HepG2 (cell line): ENCODE data around the gene MICAL3. TPM values are rescaled to one million over a fixed set of nuclear protein-coding genes. Genes with fewer than 3 reads are reported as not detected.

Experiments used
- BRD4 ChIP-seq: sonication (generic); formaldehyde crosslinking; IDR thresholded peaks from 2 replicates; pipeline ENCODE4 v1.4.0; 2020; ENCODE audit warnings: missing genetic modification reagents
- ELK4 ChIP-seq: sonication (generic); formaldehyde crosslinking; IDR thresholded peaks from 2 replicates; pipeline ENCODE4 v1.9.0; 2021; ENCODE audit warnings: missing genetic modification reagents, borderline replicate concordance
- FOSL1 ChIP-seq: sonication (generic); formaldehyde crosslinking; IDR thresholded peaks from 2 replicates; pipeline ENCODE4 v1.9.0; 2021; ENCODE audit warnings: missing genetic modification reagents, borderline replicate concordance
- HIC2 ChIP-seq: sonication (generic); formaldehyde crosslinking; IDR thresholded peaks from 2 replicates; pipeline ENCODE4 v1.9.0; 2022; ENCODE audit warnings: low read depth, missing genetic modification reagents
- MLXIP ChIP-seq: sonication (generic); formaldehyde crosslinking; IDR thresholded peaks from 2 replicates; pipeline ENCODE4 v1.9.0; 2021; ENCODE audit warnings: missing genetic modification reagents, borderline replicate concordance
- NPAS2 ChIP-seq: sonication (generic); formaldehyde crosslinking; IDR thresholded peaks from 2 replicates; pipeline ENCODE4 v1.8.0; 2022; ENCODE audit warnings: mild to moderate bottlenecking, missing genetic modification reagents, borderline replicate concordance
- PRDM4 ChIP-seq: sonication (generic); formaldehyde crosslinking; IDR thresholded peaks from 2 replicates; pipeline ENCODE4 v1.9.0; 2021; ENCODE audit warnings: missing genetic modification reagents, borderline replicate concordance
- THAP8 ChIP-seq: sonication (generic); formaldehyde crosslinking; IDR thresholded peaks from 2 replicates; pipeline ENCODE4 v1.5.1; 2020; ENCODE audit warnings: missing genetic modification reagents, mild to moderate bottlenecking, borderline replicate concordance
- ZC3H13 ChIP-seq: sonication (generic); formaldehyde crosslinking; IDR thresholded peaks from 2 replicates; pipeline ENCODE4 v1.8.1; 2023; ENCODE audit warnings: mild to moderate bottlenecking, missing genetic modification reagents, moderate library complexity
- ZNF468 ChIP-seq: sonication (generic); formaldehyde crosslinking; IDR thresholded peaks from 2 replicates; pipeline ENCODE4 v1.8.0; 2022; ENCODE audit warnings: mild to moderate bottlenecking, moderate library complexity, missing genetic modification reagents
- ZNF687 ChIP-seq: sonication (generic); formaldehyde crosslinking; IDR thresholded peaks from 2 replicates; pipeline ENCODE4 v1.5.1; 2020; ENCODE audit warnings: mild to moderate bottlenecking, missing genetic modification reagents, moderate library complexity
- polyA plus RNA-seq, 8 experiments: library from polyadenylated mRNA; depleted of rRNA in 3 of 8; stranded (reverse) in 7 of 8; unstranded in 1 of 8; fragments of >200 nt; fragmentation: Illumina TruSeq in 4 of 8; extraction: Trizol in 4 of 8; gene quantifications; 2 replicates each; pipeline versions ENCODE4 v1.2.1 to v1.2.3, GENCODE V29; 2011 to 2016; ENCODE audit warnings: low read depth in 4 of 8, missing spikeins in 1 of 8, mixed read lengths in 1 of 8; ENCODE audit not compliant: insufficient read depth in 1 of 8
- total RNA-seq, 5 experiments: library from RNA; depleted of rRNA; stranded (reverse); fragments of >200 nt; fragmentation: Illumina TruSeq; extraction: Trizol; gene quantifications; 2 replicates each; pipeline ENCODE4 v1.2.3, GENCODE V29; 2016; ENCODE audit warnings: low read depth in 1 of 5

MICAL3 gene
- total and polyA plus RNA-seq, 2 of the 13 experiments (the other 11 are each of a cell fraction or from before 2014, with no cell fraction given), result 5.3 to 12.5 TPM

- TF ChIP-seq FOSL1 (CRISPR knock-in tag), result no peak
- TF ChIP-seq ZNF468 (CRISPR knock-in tag), result no peak
- TF ChIP-seq HIC2 (CRISPR knock-in tag), result no peak
- no peak for TF ChIP-seq PRDM4
- no peak for TF ChIP-seq THAP8
- no peak for TF ChIP-seq NPAS2 (CRISPR knock-in tag)
- peak; percentile 29 for TF ChIP-seq ZNF687 (CRISPR knock-in tag)
- no peak for TF ChIP-seq BRD4 (CRISPR knock-in tag)
- no peak for TF ChIP-seq ELK4 (CRISPR knock-in tag)
- peak; percentile 63; the same call in 1 of the 2 replicates for TF ChIP-seq ZC3H13 (CRISPR knock-in tag)
- TF ChIP-seq MLXIP (CRISPR knock-in tag), result no peak
Measured at GRCh38 chr22:17830043-17830961, 194.1 kb downstream of the MICAL3 start (continued).
